DOHH2 (cell line): Measurements from ENCODE around the gene CCIN.

ENCODE experiments used
- H3F3A ChIP-seq: fragments of 200-600 bp; sonication (generic), shearing (Covaris generic); 2 replicates; pipeline ENCODE4 v1.6.0; 2016; ENCODE audit warnings: antibody characterized with exemption, mild to moderate bottlenecking; ENCODE audit not compliant: control insufficient read depth, insufficient read depth
- H3K27ac ChIP-seq: fragments of 200-600 bp; sonication (generic); 2 replicates; pipeline ENCODE4 v1.5.1; 2014; ENCODE audit warnings: low read depth, mild to moderate bottlenecking, low read length, moderate library complexity
- H3K27me3 ChIP-seq: fragments of 200-600 bp; sonication (generic); 2 replicates; pipeline ENCODE4 v1.6.1; 2014; ENCODE audit warnings: mild to moderate bottlenecking, low read length, mixed read lengths; ENCODE audit not compliant: control insufficient read depth
- H3K36me3 ChIP-seq: fragments of 200-600 bp; sonication (generic); 2 replicates; pipeline ENCODE4 v1.6.1; 2014; ENCODE audit warnings: mild to moderate bottlenecking, low read length, moderate library complexity, mixed read lengths; ENCODE audit not compliant: control insufficient read depth
- H3K4me1 ChIP-seq: fragments of 200-600 bp; sonication (generic); 2 replicates; pipeline ENCODE4 v1.6.1; 2014; ENCODE audit warnings: mild to moderate bottlenecking, low read length, mixed read lengths; ENCODE audit not compliant: control insufficient read depth
- H3K4me2 ChIP-seq: fragments of 200-600 bp; sonication (generic); 2 replicates; pipeline ENCODE4 v1.6.0; 2014; ENCODE audit warnings: mild to moderate bottlenecking, low read length, moderate library complexity
- H3K4me3 ChIP-seq: fragments of 200-600 bp; sonication (generic); 2 replicates; pipeline ENCODE4 v1.5.1; 2014; ENCODE audit warnings: mild to moderate bottlenecking, low read length, mixed read lengths
- H3K79me2 ChIP-seq: fragments of 200-600 bp; sonication (generic); 2 replicates; pipeline ENCODE4 v1.6.1; 2014; ENCODE audit warnings: mild to moderate bottlenecking, low read length, mixed read lengths; ENCODE audit not compliant: control insufficient read depth
- H3K9me2 ChIP-seq: fragments of 200-600 bp; sonication (generic); replicated peaks from 2 replicates; pipeline ENCODE4 v1.6.1; 2014; ENCODE audit warnings: mild to moderate bottlenecking, low read length, mixed read lengths; ENCODE audit not compliant: control insufficient read depth
- H3K9me3 ChIP-seq: fragments of 200-600 bp; sonication (generic); 2 replicates; pipeline ENCODE4 v1.6.1; 2014; ENCODE audit warnings: antibody characterized with exemption, low read length, mixed read lengths; ENCODE audit not compliant: control insufficient read depth, insufficient read depth
- H4K20me1 ChIP-seq: fragments of 200-600 bp; sonication (generic); 2 replicates; pipeline ENCODE4 v1.6.0; 2014; ENCODE audit warnings: low read depth, mild to moderate bottlenecking, antibody characterized with exemption, low read length, moderate library complexity; ENCODE audit not compliant: control insufficient read depth, insufficient read depth
- CTCF ChIP-seq: fragments of 200-600 bp; sonication (generic); IDR thresholded peaks from one replicate; pipeline ENCODE4 v1.5.1; 2014; ENCODE audit warnings: antibody characterized with exemption, mild to moderate bottlenecking, low read depth, low read length; ENCODE audit not compliant: poor library complexity, severe bottlenecking
- EZH2phosphoT487 ChIP-seq: fragments of 200-600 bp; sonication (generic); IDR thresholded peaks from 2 replicates; pipeline ENCODE4 v1.6.1; 2017; ENCODE audit warnings: borderline replicate concordance, mild to moderate bottlenecking, antibody characterized with exemption, low read length, moderate library complexity, mixed read lengths

The CCIN gene

GRCh38 chr9:36166168-36166927 is 2.8 kb upstream of the CCIN start:
- H4K20me1 ChIP-seq: no peaks in the 10 kb centered on the region
- H3K4me1 ChIP-seq: peaks cover 6% of the 10 kb centered on the region
- peaks cover 20% of the 10 kb centered on the region for H3K27me3 ChIP-seq
- H3K4me2 ChIP-seq: peak overlapping the region; percentile 89
- H3K9me2 ChIP-seq: no peaks in the 10 kb centered on the region
- peak overlapping the region; percentile 62 for H3K4me3 ChIP-seq
- no peaks in the 10 kb centered on the region for H3F3A ChIP-seq
- no peak overlapping the region for H3K27ac ChIP-seq
- TF ChIP-seq EZH2phosphoT487 (no peak), CTCF (peak; percentile 92)
- no peaks in the 10 kb centered on the region for H3K79me2 ChIP-seq
- no peaks in the 10 kb centered on the region for H3K36me3 ChIP-seq
- H3K9me3 ChIP-seq: no peaks in the 10 kb centered on the region

- H4K20me1 ChIP-seq: no peaks in the 10 kb centered on the region
- TF ChIP-seq CTCF (no peak), EZH2phosphoT487 (no peak)
- H3K9me2 ChIP-seq: no peaks in the 10 kb centered on the region
- H3K4me3 ChIP-seq: no peak overlapping the region
- H3F3A ChIP-seq: no peaks in the 10 kb centered on the region
- peaks cover 15% of the 10 kb centered on the region for H3K27me3 ChIP-seq
- no peaks in the 10 kb centered on the region for H3K9me3 ChIP-seq
- no peak overlapping the region for H3K4me2 ChIP-seq
- H3K27ac ChIP-seq: no peak overlapping the region
- H3K36me3 ChIP-seq: no peaks in the 10 kb centered on the region
- H3K4me1 ChIP-seq: peaks cover 6% of the 10 kb centered on the region
- H3K79me2 ChIP-seq: no peaks in the 10 kb centered on the region
These were observed 520 bp downstream of the CCIN start for GRCh38 chr9:36169708-36170107.

GRCh38 chr9:36170531-36170930 is 1.3 kb downstream of the CCIN start:
- peaks cover 10% of the 10 kb centered on the region for H3K27me3 ChIP-seq
- no peak overlapping the region for H3K4me3 ChIP-seq
- no peaks in the 10 kb centered on the region for H3K9me3 ChIP-seq
- no peaks in the 10 kb centered on the region for H4K20me1 ChIP-seq
- no peak overlapping the region for H3K27ac ChIP-seq
- TF ChIP-seq CTCF (no peak), EZH2phosphoT487 (no peak)
- H3K4me2 ChIP-seq: no peak overlapping the region
- H3K79me2 ChIP-seq: no peaks in the 10 kb centered on the region
- H3K4me1 ChIP-seq: peaks cover 6% of the 10 kb centered on the region
- no peaks in the 10 kb centered on the region for H3F3A ChIP-seq
- no peaks in the 10 kb centered on the region for H3K36me3 ChIP-seq
- no peaks in the 10 kb centered on the region for H3K9me2 ChIP-seq
